GM12878 (cell line): ENCODE data around the gene ROBO4. TPM values are rescaled to one million over a fixed set of nuclear protein-coding genes. Genes with fewer than 3 reads are reported as not detected.

ENCODE experiments used
- EZH2 ChIP-seq: IDR thresholded peaks from 2 replicates; pipeline ENCODE4 v1.6.1; 2012; ENCODE audit warnings: low read depth, mild to moderate bottlenecking, control low read depth, inconsistent platforms, low read length, borderline replicate concordance; ENCODE audit not compliant: control insufficient read depth
- PAX5 ChIP-seq: IDR thresholded peaks from 2 replicates; pipeline ENCODE4 v1.6.1; 2011; ENCODE audit warnings: low read depth, low read length, borderline replicate concordance
- RELA ChIP-seq: fragments of 450-650 bp; IDR thresholded peaks from 2 replicates; pipeline ENCODE4 v1.8.0; 2014; ENCODE audit warnings: borderline replicate concordance; ENCODE audit not compliant: partially characterized antibody
- SMC3 ChIP-seq: IDR thresholded peaks from 2 replicates; pipeline ENCODE4 v1.6.1; 2011; ENCODE audit warnings: low read length, improper control_type of control experiment, borderline replicate concordance
- SRF ChIP-seq, 2 experiments: IDR thresholded peaks; 2 replicates each; pipeline ENCODE4 v1.6.1; 2011; ENCODE audit warnings: low read depth in 2 of 2, low read length in 2 of 2, mild to moderate bottlenecking in 1 of 2, moderate library complexity in 1 of 2
- polyA plus RNA-seq, 11 experiments: library from polyadenylated mRNA; depleted of rRNA in 4 of 11; unstranded in 6 of 11; stranded (reverse) in 5 of 11; fragments of >200 nt; fragmentation: Nextera tagmentation in 4 of 11; fragmentation: Illumina TruSeq in 1 of 11; extraction: Ambion mirVana in 4 of 11; extraction: Trizol in 1 of 11; gene quantifications; 1 replicate in 1 of 11; 2 replicates in 10 of 11; pipeline versions ENCODE4 v1.2.1 to v1.2.3, GENCODE V29; 2011 to 2016; ENCODE audit warnings: inconsistent platforms in 2 of 11, missing spikeins in 2 of 11, low read depth in 1 of 11
- total RNA-seq, 4 experiments: library from RNA; depleted of rRNA in 3 of 4; stranded (reverse); fragments of >200 nt in 3 of 4; fragmentation: Illumina TruSeq in 1 of 4; extraction: Trizol in 1 of 4; gene quantifications; 2 replicates each; pipeline versions ENCODE4 v1.2.1 to v1.2.3, GENCODE V29; 2013 to 2021
- TF ChIP-seq, protein P1 (sequence below): fragments of 450-650 bp; formaldehyde crosslinking; IDR thresholded peaks from 2 replicates; pipeline ENCODE4 v1.4.0; 2022; ENCODE audit warnings: mild to moderate bottlenecking, moderate library complexity
- TF ChIP-seq, protein P2 (sequence below): fragments of 450-650 bp; IDR thresholded peaks from 2 replicates; pipeline ENCODE4 v1.6.1; 2017; ENCODE audit warnings: mild to moderate bottlenecking, moderate library complexity
- TF ChIP-seq, protein P3 (sequence below): IDR thresholded peaks from 2 replicates; pipeline ENCODE4 v1.6.1; 2012; ENCODE audit warnings: low read depth, low read length, improper control_type of control experiment

The ROBO4 gene
- total and polyA plus RNA-seq, 10 of the 15 experiments (the other 5 are each of a cell fraction or from before 2014, with no cell fraction given): not detected

DNA sequence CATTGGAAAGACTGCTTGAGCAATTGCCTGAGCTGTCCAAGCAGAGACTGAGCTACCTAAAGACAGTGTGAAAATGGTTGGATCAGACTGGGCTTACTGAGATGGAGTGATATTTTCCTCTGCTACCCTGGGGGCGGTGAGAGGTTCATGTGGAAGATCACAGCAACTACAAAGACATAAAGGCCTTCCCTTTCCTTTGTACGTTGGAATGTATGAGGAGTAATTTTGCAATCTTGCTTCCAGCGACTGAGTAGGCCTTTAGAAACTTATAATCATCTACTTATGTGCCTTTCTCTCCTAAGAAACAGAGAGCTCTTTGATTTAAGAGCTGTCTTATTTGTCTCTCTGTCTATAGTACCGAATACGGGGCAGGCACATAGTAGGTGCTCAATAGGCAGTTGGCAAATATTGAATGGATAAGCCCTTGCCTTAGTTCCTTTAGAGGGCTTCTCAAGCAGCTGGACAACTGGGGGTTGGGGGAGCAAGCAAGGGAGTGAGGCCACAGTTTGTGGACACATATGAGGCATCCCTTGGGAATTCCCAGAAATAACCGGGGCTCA is 40.6 kb upstream of the ROBO4 start (continued):
- TF ChIP-seq, protein P1, sequence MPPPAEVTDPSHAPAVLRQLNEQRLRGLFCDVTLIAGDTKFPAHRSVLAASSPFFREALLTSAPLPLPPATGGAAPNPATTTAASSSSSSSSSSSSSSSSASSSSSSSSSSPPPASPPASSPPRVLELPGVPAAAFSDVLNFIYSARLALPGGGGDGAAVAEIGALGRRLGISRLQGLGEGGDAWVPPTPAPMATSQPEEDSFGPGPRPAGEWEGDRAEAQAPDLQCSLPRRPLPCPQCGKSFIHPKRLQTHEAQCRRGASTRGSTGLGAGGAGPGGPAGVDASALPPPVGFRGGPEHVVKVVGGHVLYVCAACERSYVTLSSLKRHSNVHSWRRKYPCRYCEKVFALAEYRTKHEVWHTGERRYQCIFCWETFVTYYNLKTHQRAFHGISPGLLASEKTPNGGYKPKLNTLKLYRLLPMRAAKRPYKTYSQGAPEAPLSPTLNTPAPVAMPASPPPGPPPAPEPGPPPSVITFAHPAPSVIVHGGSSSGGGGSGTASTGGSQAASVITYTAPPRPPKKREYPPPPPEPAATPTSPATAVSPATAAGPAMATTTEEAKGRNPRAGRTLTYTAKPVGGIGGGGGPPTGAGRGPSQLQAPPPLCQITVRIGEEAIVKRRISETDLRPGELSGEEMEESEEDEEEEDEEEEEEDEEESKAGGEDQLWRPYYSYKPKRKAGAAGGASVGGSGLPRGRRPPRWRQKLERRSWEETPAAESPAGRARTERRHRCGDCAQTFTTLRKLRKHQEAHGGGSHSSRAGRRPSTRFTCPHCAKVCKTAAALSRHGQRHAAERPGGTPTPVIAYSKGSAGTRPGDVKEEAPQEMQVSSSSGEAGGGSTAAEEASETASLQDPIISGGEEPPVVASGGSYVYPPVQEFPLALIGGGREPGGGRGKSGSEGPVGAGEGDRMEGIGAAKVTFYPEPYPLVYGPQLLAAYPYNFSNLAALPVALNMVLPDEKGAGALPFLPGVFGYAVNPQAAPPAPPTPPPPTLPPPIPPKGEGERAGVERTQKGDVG (CRISPR knock-in tag): no peak
- no peak for TF ChIP-seq PAX5
- TF ChIP-seq, protein P2, sequence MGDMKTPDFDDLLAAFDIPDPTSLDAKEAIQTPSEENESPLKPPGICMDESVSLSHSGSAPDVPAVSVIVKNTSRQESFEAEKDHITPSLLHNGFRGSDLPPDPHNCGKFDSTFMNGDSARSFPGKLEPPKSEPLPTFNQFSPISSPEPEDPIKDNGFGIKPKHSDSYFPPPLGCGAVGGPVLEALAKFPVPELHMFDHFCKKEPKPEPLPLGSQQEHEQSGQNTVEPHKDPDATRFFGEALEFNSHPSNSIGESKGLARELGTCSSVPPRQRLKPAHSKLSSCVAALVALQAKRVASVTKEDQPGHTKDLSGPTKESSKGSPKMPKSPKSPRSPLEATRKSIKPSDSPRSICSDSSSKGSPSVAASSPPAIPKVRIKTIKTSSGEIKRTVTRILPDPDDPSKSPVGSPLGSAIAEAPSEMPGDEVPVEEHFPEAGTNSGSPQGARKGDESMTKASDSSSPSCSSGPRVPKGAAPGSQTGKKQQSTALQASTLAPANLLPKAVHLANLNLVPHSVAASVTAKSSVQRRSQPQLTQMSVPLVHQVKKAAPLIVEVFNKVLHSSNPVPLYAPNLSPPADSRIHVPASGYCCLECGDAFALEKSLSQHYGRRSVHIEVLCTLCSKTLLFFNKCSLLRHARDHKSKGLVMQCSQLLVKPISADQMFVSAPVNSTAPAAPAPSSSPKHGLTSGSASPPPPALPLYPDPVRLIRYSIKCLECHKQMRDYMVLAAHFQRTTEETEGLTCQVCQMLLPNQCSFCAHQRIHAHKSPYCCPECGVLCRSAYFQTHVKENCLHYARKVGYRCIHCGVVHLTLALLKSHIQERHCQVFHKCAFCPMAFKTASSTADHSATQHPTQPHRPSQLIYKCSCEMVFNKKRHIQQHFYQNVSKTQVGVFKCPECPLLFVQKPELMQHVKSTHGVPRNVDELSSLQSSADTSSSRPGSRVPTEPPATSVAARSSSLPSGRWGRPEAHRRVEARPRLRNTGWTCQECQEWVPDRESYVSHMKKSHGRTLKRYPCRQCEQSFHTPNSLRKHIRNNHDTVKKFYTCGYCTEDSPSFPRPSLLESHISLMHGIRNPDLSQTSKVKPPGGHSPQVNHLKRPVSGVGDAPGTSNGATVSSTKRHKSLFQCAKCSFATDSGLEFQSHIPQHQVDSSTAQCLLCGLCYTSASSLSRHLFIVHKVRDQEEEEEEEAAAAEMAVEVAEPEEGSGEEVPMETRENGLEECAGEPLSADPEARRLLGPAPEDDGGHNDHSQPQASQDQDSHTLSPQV: no peak
- no peak for TF ChIP-seq SMC3
- no peak for TF ChIP-seq SRF (IDR thresholded peaks at IDR 0.05; ENCODE audit: low read depth in 2 of 2, low read length in 2 of 2)
- TF ChIP-seq, protein P3, sequence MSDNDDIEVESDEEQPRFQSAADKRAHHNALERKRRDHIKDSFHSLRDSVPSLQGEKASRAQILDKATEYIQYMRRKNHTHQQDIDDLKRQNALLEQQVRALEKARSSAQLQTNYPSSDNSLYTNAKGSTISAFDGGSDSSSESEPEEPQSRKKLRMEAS: no peak
- no peak for TF ChIP-seq RELA
- no peak for TF ChIP-seq EZH2
